Measurements from ENCODE around the gene BTBD9. TPM values are rescaled to one million over a fixed set of nuclear protein-coding genes. Genes with fewer than 3 reads are reported as not detected.

Gene BTBD9
- total and polyA plus RNA-seq, 9 of the 15 experiments (the other 6 are each of a cell fraction or from before 2014, with no cell fraction given) = 0.08 to 1.6 (median 0.58) TPM

DNA sequence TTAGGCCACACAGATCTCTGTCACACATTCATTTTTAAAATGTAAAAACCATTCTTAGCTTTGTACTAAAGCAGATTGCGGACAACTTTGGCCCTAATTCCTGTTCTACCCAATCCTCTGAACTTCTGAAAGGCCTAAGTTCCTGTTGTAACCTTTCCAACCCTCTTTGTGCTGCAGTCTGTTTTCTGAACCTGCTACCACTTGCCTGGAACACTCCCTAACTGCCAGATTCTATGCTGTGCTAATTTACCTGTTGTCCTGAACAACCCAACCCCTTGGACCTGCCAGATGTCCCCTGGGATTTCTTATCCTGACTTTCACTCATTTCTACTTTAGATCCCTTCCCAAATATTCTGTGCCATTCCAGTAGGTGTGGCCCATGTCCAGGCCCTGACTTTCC lies 421.5 kb downstream of the BTBD9 start:
- intact Hi-C loops (cut with micrococcal nuclease) = no loop called here
- POLR2A ChIA-PET = no interaction called here
- Histone ChIP-seq H3K4me1 (replicated peaks in 1 of 2; ENCODE audit: control insufficient read depth in 2 of 2, insufficient read depth in 2 of 2, low read length in 2 of 2) (no peaks in the 10 kb centered on the region), H3K4me2 (ENCODE audit: insufficient read depth, low read length) (no peak overlapping the region), H3K27me3 (ENCODE audit: control insufficient read depth in 2 of 2, insufficient read depth in 2 of 2, low read length in 2 of 2) (peaks cover 14 to 25% of the 10 kb centered on the region in 2 experiments), H3K4me3 (no peak overlapping the region), H3K79me2 (ENCODE audit: control insufficient read depth, insufficient read depth, low read length) (no peaks in the 10 kb centered on the region), H2AFZ (ENCODE audit: low read depth, low read length) (no peak overlapping the region), H3K27ac (ENCODE audit: extremely low read depth, low read depth, low read length) (no peak overlapping the region), H3K9me3 (replicated peaks; ENCODE audit: control insufficient read depth, insufficient read depth, low read depth, low read length) (no peaks in the 10 kb centered on the region), H4K20me1 (replicated peaks; ENCODE audit: control insufficient read depth, insufficient read depth, low read length) (no peaks in the 10 kb centered on the region; the same call in none of the 2 replicates), H3K36me3 (ENCODE audit: control insufficient read depth, insufficient read depth, low read length) (no peaks in the 10 kb centered on the region), H3K9me1 (ENCODE audit: control insufficient read depth, insufficient read depth, low read length) (no peaks in the 10 kb centered on the region), H3K9ac (ENCODE audit: insufficient read depth in 1 of 2, low read depth in 2 of 2, low read length in 2 of 2) (no peak overlapping the region)
- FAIRE-seq (no peak), ATAC-seq (no peak), DNase-seq (ENCODE audit: extremely low read depth in 1 of 4, low spot score in 3 of 4) (no peak)
- in situ Hi-C loops (cut with MboI) = no loop called here
- CTCF ChIA-PET (ENCODE audit: low intra/inter-chr PET ratio) = no interaction called here
- TF ChIP-seq GATA2 (CRISPR knock-in tag; IDR thresholded peaks at IDR 0.05) (no peak), ZNF561 (CRISPR knock-in tag; conservative IDR thresholded peaks at IDR 0.05) (no peak), NR1H2 (CRISPR knock-in tag; IDR thresholded peaks at IDR 0.05) (no peak), TEAD1 (CRISPR knock-in tag; IDR thresholded peaks at IDR 0.05) (no peak), KDM1A (IDR thresholded peaks at IDR 0.05) (no peak), ZNF140 (CRISPR knock-in tag; IDR thresholded peaks at IDR 0.05) (no peak), CC2D1A (IDR thresholded peaks at IDR 0.05) (no peak), CXXC5 (CRISPR knock-in tag; IDR thresholded peaks at IDR 0.05) (no peak), HES1 (IDR thresholded peaks at IDR 0.05; ENCODE audit: low read depth) (no peak), CHD2 (IDR thresholded peaks at IDR 0.05; ENCODE audit: low read depth, low read length) (no peak), NEUROD1 (IDR thresholded peaks at IDR 0.05; ENCODE audit: borderline replicate concordance, low read depth, low read length, partially characterized antibody) (no peak), GTF2F1 (IDR thresholded peaks at IDR 0.05; ENCODE audit: low read depth, low read length) (no peak), ESRRB (CRISPR knock-in tag; IDR thresholded peaks at IDR 0.05; ENCODE audit: borderline replicate concordance) (no peak), HOXB6 (CRISPR knock-in tag; IDR thresholded peaks at IDR 0.05; ENCODE audit: borderline replicate concordance) (no peak), ZNF280B (CRISPR knock-in tag; IDR thresholded peaks at IDR 0.05) (no peak), TAF15 (IDR thresholded peaks at IDR 0.05; ENCODE audit: low read depth, low read length) (no peak), ZNF274 (IDR thresholded peaks at IDR 0.05; ENCODE audit: borderline replicate concordance, low read depth, low read length) (no peak), SREBF1 (IDR thresholded peaks at IDR 0.05; ENCODE audit: borderline replicate concordance, low read depth, low read length) (no peak)
- TF ChIP-seq, protein P1, sequence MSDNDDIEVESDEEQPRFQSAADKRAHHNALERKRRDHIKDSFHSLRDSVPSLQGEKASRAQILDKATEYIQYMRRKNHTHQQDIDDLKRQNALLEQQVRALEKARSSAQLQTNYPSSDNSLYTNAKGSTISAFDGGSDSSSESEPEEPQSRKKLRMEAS (CRISPR knock-in tag; IDR thresholded peaks at IDR 0.05) = no peak
- whole genome bisulfite sequencing (ENCODE audit: insufficient coverage, low coverage, missing lambda C conversion rate) = 0% methylated on average over 1 of the region's 1 CpG
- no TSS peak for BruUV-seq (replicated peaks)
